HepG2 (cell line): Measurements from ENCODE around the gene BCKDHB. TPM values are rescaled to one million over a fixed set of nuclear protein-coding genes. Genes with fewer than 3 reads are reported as not detected.

Experiments
- ATAC-seq: fragments of 200-7000 bp; cut with Tn5 transposase; 3 replicates; pipeline ENCODE4 v1.9.1; 2020; ENCODE audit warnings: mild to moderate bottlenecking, moderate library complexity
- Bru-seq: library from RNA; stranded (reverse); fragments of 400-500 nt; gene quantifications from one replicate; lab custom pipeline; 2021; lab: Mats Ljungman, UMichigan
- BruChase-seq, 2 experiments: library from RNA; stranded (reverse); fragments of 400-500 nt; gene quantifications; one replicate each; lab custom pipeline; 2021; lab: Mats Ljungman, UMichigan
- BruUV-seq: library from RNA; stranded (reverse); fragments of 400-500 nt; replicated peaks from 2 replicates; lab custom pipeline; 2021; lab: Mats Ljungman, UMichigan
- CTCF ChIA-PET: fragments of 300-600 bp; formaldehyde crosslinking; extraction: SDS; loops from one replicate; lab custom pipeline; 2021; ENCODE audit warnings: low total read pairs, inconsistent platforms, low intra/inter-chr PET ratio; lab: Yijun Ruan, JAX
- POLR2A ChIA-PET: fragments of 350-600 bp; sonication (Branson Sonifier 250); formaldehyde crosslinking; loops from one replicate; lab custom pipeline; 2020; ENCODE audit warnings: antibody characterized with exemption, inconsistent platforms; lab: Yijun Ruan, JAX
- DNase-seq: peaks from one replicate; pipeline ENCODE4 v3.0.0-alpha.2; 2015; ENCODE audit warnings: low spot score
- FAIRE-seq: peaks from 3 replicates; lab custom pipeline; 2011; peaks lifted over from hg19 to GRCh38; lab: Jason Lieb, UNC
- H2AFZ ChIP-seq: one replicate; pipeline ENCODE4 v1.6.1; 2011; ENCODE audit warnings: low read length, inconsistent platforms
- H3K27ac ChIP-seq: fragments of 300-600 bp; 3 replicates; pipeline ENCODE4 v1.8.0; 2011; ENCODE audit warnings: mixed run types, mild to moderate bottlenecking, mixed read lengths, low read length, inconsistent platforms; ENCODE audit not compliant: insufficient read depth; ENCODE audit errors: extremely low read length
- H3K27me3 ChIP-seq, 2 experiments: fragments of 200-600 bp in 1 of 2; 2 replicates in 1 of 2; 3 replicates in 1 of 2; pipeline versions ENCODE4 v1.6.0 to v1.8.0; 2011; ENCODE audit warnings: low read length in 2 of 2, mild to moderate bottlenecking in 2 of 2, moderate library complexity in 2 of 2, inconsistent platforms in 1 of 2; ENCODE audit not compliant: insufficient read depth in 2 of 2, control insufficient read depth in 1 of 2
- H3K36me3 ChIP-seq, 2 experiments: fragments of 200-600 bp in 1 of 2; replicated peaks in 1 of 2; 2 replicates in 1 of 2; 3 replicates in 1 of 2; pipeline versions ENCODE4 v1.5.1 to v1.8.0; 2011; ENCODE audit warnings: low read length in 2 of 2, inconsistent platforms in 1 of 2; ENCODE audit not compliant: insufficient read depth in 2 of 2, control insufficient read depth in 1 of 2
- H3K4me1 ChIP-seq: 2 replicates; pipeline ENCODE4 v1.5.1; 2012; ENCODE audit warnings: low read length, inconsistent platforms; ENCODE audit not compliant: insufficient read depth
- H3K4me2 ChIP-seq: 2 replicates; pipeline ENCODE4 v1.6.0; 2011; ENCODE audit warnings: low read depth, low read length, inconsistent platforms
- H3K4me3 ChIP-seq, 3 experiments: fragments of 200-600 bp in 1 of 3; sonication (generic), shearing (Covaris generic) in 1 of 3; replicated peaks in 1 of 3; 2 replicates each; pipeline ENCODE4 v1.5.1; 2011 to 2016; ENCODE audit warnings: low read length in 3 of 3, inconsistent platforms in 2 of 3, low read depth in 2 of 3, mild to moderate bottlenecking in 2 of 3, control low read depth in 1 of 3, mixed read lengths in 1 of 3; ENCODE audit not compliant: insufficient read depth in 1 of 3
- H3K79me2 ChIP-seq: one replicate; pipeline ENCODE4 v1.6.1; 2011; ENCODE audit warnings: low read length, inconsistent platforms; ENCODE audit not compliant: insufficient read depth
- H3K9ac ChIP-seq: 2 replicates; pipeline ENCODE4 v1.6.0; 2011; ENCODE audit warnings: mild to moderate bottlenecking, low read depth, low read length, inconsistent platforms; ENCODE audit not compliant: insufficient read depth
- H3K9me3 ChIP-seq: 2 replicates; pipeline ENCODE4 v1.5.1; 2012; ENCODE audit warnings: mild to moderate bottlenecking, low read length
- H4K20me1 ChIP-seq: 2 replicates; pipeline ENCODE4 v1.6.0; 2011; ENCODE audit warnings: inconsistent platforms, mild to moderate bottlenecking, low read length, moderate library complexity; ENCODE audit not compliant: insufficient read depth
- ATF2 ChIP-seq: sonication (generic); formaldehyde crosslinking; IDR thresholded peaks from 2 replicates; pipeline ENCODE4 v1.4.0; 2020; ENCODE audit warnings: missing genetic modification reagents
- BRD4 ChIP-seq: sonication (generic); formaldehyde crosslinking; IDR thresholded peaks from 2 replicates; pipeline ENCODE4 v1.4.0; 2020; ENCODE audit warnings: missing genetic modification reagents
- FOXK2 ChIP-seq: fragments of 450-650 bp; IDR thresholded peaks from 2 replicates; pipeline ENCODE4 v1.6.1; 2016
- MATR3 ChIP-seq: sonication (generic); formaldehyde crosslinking; IDR thresholded peaks from 2 replicates; pipeline ENCODE4 v1.4.0; 2020; ENCODE audit warnings: missing genetic modification reagents
- MAX ChIP-seq: IDR thresholded peaks from 2 replicates; pipeline ENCODE4 v1.6.1; 2012; ENCODE audit warnings: inconsistent platforms
- MTERF4 ChIP-seq: sonication (generic); formaldehyde crosslinking; IDR thresholded peaks from 2 replicates; pipeline ENCODE4 v1.8.0; 2023; ENCODE audit warnings: mild to moderate bottlenecking, missing genetic modification reagents
- NAIF1 ChIP-seq: sonication (generic); formaldehyde crosslinking; IDR thresholded peaks from 2 replicates; pipeline ENCODE4 v1.5.0; 2020; ENCODE audit warnings: mild to moderate bottlenecking, missing genetic modification reagents, borderline replicate concordance
- NR2C2 ChIP-seq: sonication (generic); formaldehyde crosslinking; IDR thresholded peaks from 2 replicates; pipeline ENCODE4 v1.4.0; 2020; ENCODE audit warnings: missing genetic modification reagents, mild to moderate bottlenecking, moderate library complexity, borderline replicate concordance
- NR2F2 ChIP-seq: IDR thresholded peaks from 2 replicates; pipeline ENCODE4 v1.6.1; 2012; ENCODE audit warnings: low read depth, inconsistent platforms, borderline replicate concordance
- RBAK ChIP-seq: sonication (generic); formaldehyde crosslinking; IDR thresholded peaks from 2 replicates; pipeline ENCODE4 v1.5.1; 2020; ENCODE audit warnings: mild to moderate bottlenecking, missing genetic modification reagents
- ZFP1 ChIP-seq: IDR thresholded peaks from 2 replicates; pipeline ENCODE4 v1.6.1; 2016
- ZNF274 ChIP-seq: sonication (generic); formaldehyde crosslinking; IDR thresholded peaks from 2 replicates; pipeline ENCODE4 v1.5.1; 2020; ENCODE audit warnings: mild to moderate bottlenecking, missing genetic modification reagents
- ZNF317 ChIP-seq: sonication (generic); formaldehyde crosslinking; IDR thresholded peaks from 2 replicates; pipeline ENCODE4 v1.5.0; 2020; ENCODE audit warnings: mild to moderate bottlenecking, missing genetic modification reagents
- ZNF616 ChIP-seq: sonication (generic); formaldehyde crosslinking; IDR thresholded peaks from 2 replicates; pipeline ENCODE4 v1.5.0; 2020; ENCODE audit warnings: low read depth, mild to moderate bottlenecking, missing genetic modification reagents
- ZNF747 ChIP-seq: sonication (generic); formaldehyde crosslinking; IDR thresholded peaks from 2 replicates; pipeline ENCODE4 v1.8.1; 2023; ENCODE audit warnings: missing genetic modification reagents, mild to moderate bottlenecking, borderline replicate concordance
- ZNF83 ChIP-seq: sonication (generic); formaldehyde crosslinking; IDR thresholded peaks from 2 replicates; pipeline ENCODE4 v1.4.0; 2020; ENCODE audit warnings: missing genetic modification reagents, mild to moderate bottlenecking, borderline replicate concordance
- WGBS: methylation state at CpG from one replicate; pipeline ENCODE4 v1.1.6; 2017; ENCODE audit warnings: low lambda C conversion rate; 5-methylcytosine and 5-hydroxymethylcytosine counted together
- in situ Hi-C: cut with HindIII; loops from 2 replicates; pipeline ENCODE4 v1.10.0; 2017; ENCODE audit warnings: low pct_unique_long_range_greater_than_20kb; ENCODE audit not compliant: extremely low pct_ligation_motif_present
- intact Hi-C: fragments of 100-400 bp; cut with micrococcal nuclease; formaldehyde crosslinking; loops from one replicate; pipeline ENCODE4 v1.10.0; 2022; ENCODE audit not compliant: unreplicated experiment
- long read RNA-seq, 2 experiments: library from RNA in 1 of 2; library from polyadenylated mRNA in 1 of 2; stranded (forward) in 1 of 2; unstranded in 1 of 2; transcript quantifications; one replicate each; pipeline ENCODE4 v2.0.0, GENCODE V29; 2019 to 2022
- polyA minus RNA-seq, 3 experiments: library from RNA; depleted of rRNA, polyadenylated mRNA; stranded (reverse); fragments of >200 nt; gene quantifications; 2 replicates each; pipeline ENCODE4 v1.2.3, GENCODE V29; 2011; ENCODE audit warnings: low replicate concordance in 1 of 3
- polyA plus RNA-seq, 8 experiments: library from polyadenylated mRNA; depleted of rRNA in 3 of 8; stranded (reverse) in 7 of 8; unstranded in 1 of 8; fragments of >200 nt; fragmentation: Illumina TruSeq in 4 of 8; extraction: Trizol in 4 of 8; gene quantifications; 2 replicates each; pipeline versions ENCODE4 v1.2.1 to v1.2.3, GENCODE V29; 2011 to 2016; ENCODE audit warnings: low read depth in 4 of 8, missing spikeins in 1 of 8, mixed read lengths in 1 of 8; ENCODE audit not compliant: insufficient read depth in 1 of 8
- total RNA-seq, 5 experiments: library from RNA; depleted of rRNA; stranded (reverse); fragments of >200 nt; fragmentation: Illumina TruSeq; extraction: Trizol; gene quantifications; 2 replicates each; pipeline ENCODE4 v1.2.3, GENCODE V29; 2016; ENCODE audit warnings: low read depth in 1 of 5

BCKDHB gene
- 13.6 and 17.0 TPM in 2 replicates for total RNA-seq (2016; rRNA removed; fragmentation: Illumina TruSeq; extraction: Trizol)
- total RNA-seq (2016; cell fraction: cytosol; rRNA removed; fragmentation: Illumina TruSeq; extraction: Trizol; ENCODE audit: low read depth): 3.3 and 5.4 TPM in 2 replicates
- 13.3 and 15.8 TPM in 2 replicates for total RNA-seq (2016; cell fraction: insoluble cytoplasmic fraction; rRNA removed; fragmentation: Illumina TruSeq; extraction: Trizol)
- 3.3 and 3.4 TPM in 2 replicates for total RNA-seq (2016; cell fraction: membrane; rRNA removed; fragmentation: Illumina TruSeq; extraction: Trizol)
- total RNA-seq (2016; cell fraction: nucleus; rRNA removed; fragmentation: Illumina TruSeq; extraction: Trizol): 24.3 and 24.4 TPM in 2 replicates
- polyA plus RNA-seq (2011; rRNA removed): 7.1 and 10.8 TPM in 2 replicates
- 5.0 and 7.0 TPM in 2 replicates for polyA plus RNA-seq (2011; cell fraction: cytosol; rRNA removed)
- 3.3 and 3.6 TPM in 2 replicates for polyA plus RNA-seq (2011; cell fraction: nucleus; rRNA removed)
- 4.7 and 6.3 TPM in 2 replicates for polyA plus RNA-seq (2012)
- 1.2 and 1.4 TPM in 2 replicates for polyA plus RNA-seq (2016; cell fraction: cytosol; fragmentation: Illumina TruSeq; extraction: Trizol; ENCODE audit: low read depth)
- polyA plus RNA-seq (2016; cell fraction: insoluble cytoplasmic fraction; fragmentation: Illumina TruSeq; extraction: Trizol; ENCODE audit: low read depth): 19.7 and 20.6 TPM in 2 replicates
- polyA plus RNA-seq (2016; cell fraction: membrane; fragmentation: Illumina TruSeq; extraction: Trizol; ENCODE audit: low read depth): 3.2 and 4.0 TPM in 2 replicates
- 8.6 and 11.4 TPM in 2 replicates for polyA plus RNA-seq (2016; cell fraction: nucleus; fragmentation: Illumina TruSeq; extraction: Trizol; ENCODE audit: insufficient read depth, low read depth)
- polyA minus RNA-seq (2011; rRNA and poly(A)+ RNA removed; ENCODE audit: low replicate concordance): 4.7 and 5.4 TPM in 2 replicates
- 4.5 and 5.4 TPM in 2 replicates for polyA minus RNA-seq (2011; cell fraction: cytosol; rRNA and poly(A)+ RNA removed)
- polyA minus RNA-seq (2011; cell fraction: nucleus; rRNA and poly(A)+ RNA removed): 21.6 and 28.8 TPM in 2 replicates
- percentile 59 among the genes with signal in this experiment for Bru-seq, nascent RNA
- BruChase-seq, experiment 1, labeled RNA remaining after a 6-hour chase: percentile 52 among the genes with signal in this experiment
- percentile 62 among the genes with signal in this experiment for BruChase-seq, experiment 2, labeled RNA remaining after a 2-hour chase
- long read RNA-seq, experiment 1, transcript BCKDHB-202 (11 exons, 1,514 nt): major isoform, 11 of 16 reads
- long read RNA-seq, experiment 1, partial matches to known transcripts: 0 of 16 reads
- long read RNA-seq, experiment 1, other reads (novel, unspliced or antisense): 4 of 16 reads
- long read RNA-seq, experiment 2, transcript BCKDHB-202 (11 exons, 1,514 nt): major isoform, 6 of 14 reads
- long read RNA-seq, experiment 2, partial matches to known transcripts: 1 of 14 reads
- long read RNA-seq, experiment 2, other reads (novel, unspliced or antisense): 7 of 14 reads

- Histone ChIP-seq H2AFZ (peak within 1 kb of the TSS; percentile 82), H3K27ac (peak within 1 kb of the TSS; percentile 72), H4K20me1 (no peaks in the 10 kb centered on the region), H3K79me2 (no peaks in the 10 kb centered on the region), H3K4me2 (peak within 1 kb of the TSS; percentile 89), H3K36me3 (no peaks in the 10 kb centered on the region), H3K9ac (peak within 1 kb of the TSS; percentile 84), H3K4me3 (peak within 1 kb of the TSS; percentile 72 to 96 (median 93)), H3K9me3 (no peaks in the 10 kb centered on the region), H3K4me1 (peaks cover 27% of the 10 kb centered on the region), H3K27me3 (no peaks in the 10 kb centered on the region; a peak in 1 of 5 replicates)
- DNase-seq (peak; percentile 98), ATAC-seq (peak; percentile 99), FAIRE-seq (peak; percentile 97)
- in situ Hi-C loops (no loop called here), intact Hi-C loops (loop anchor here (2.0 to 5.0 kb wide), 2 partner anchors 89 to 102 kb away; partner anchors contain the start of gene TTK)
- ChIA-PET POLR2A (interaction anchor here (1.0 to 1.5 kb wide), 6 partner anchors 8 to 158 kb away, joined by 4 to 9 read pairs (median 5); no protein-coding TSS in a partner anchor), CTCF (no interaction called here)
- 2% methylated on average over 15 of the region's 56 CpGs for WGBS
- BruUV-seq: TSS peak; percentile 64
- TF ChIP-seq ZNF747 (CRISPR knock-in tag) (peak; percentile 56; the same call in 1 of the 2 replicates), MAX (peak; percentile 88), RBAK (CRISPR knock-in tag) (no peak), ZNF274 (CRISPR knock-in tag) (peak; percentile 89), ZNF83 (CRISPR knock-in tag) (no peak), MATR3 (CRISPR knock-in tag) (no peak), BRD4 (CRISPR knock-in tag) (peak; percentile 63; the same call in 1 of the 2 replicates), ZFP1 (no peak), NR2F2 (no peak), ATF2 (CRISPR knock-in tag) (peak; percentile 18; the same call in 1 of the 2 replicates), ZNF317 (CRISPR knock-in tag) (peak; percentile 80; the same call in 1 of the 2 replicates), ZNF616 (CRISPR knock-in tag) (no peak), MTERF4 (0 out of 2 replicates have a peak, but pooled peaks have one; percentile 36), NR2C2 (CRISPR knock-in tag) (no peak), NAIF1 (CRISPR knock-in tag) (peak; percentile 91), FOXK2 (no peak)
Observed at GRCh38 chr6:80106418-80107235, at the start of gene BCKDHB. Gene BCKDHB (plus strand): TSS chr6:80106671. CDS start chr6:80106694, 23 bp downstream.
